ENCODE measurements around the gene ARHGEF16.

Gene ARHGEF16

GRCh38 chr1:3436901-3437300, 17.6 kb upstream of the ARHGEF16 start:
- Histone ChIP-seq H3K79me2 (ENCODE audit: insufficient read depth, low read depth) (no peaks in the 10 kb centered on the region), H2AFZ (ENCODE audit: low read depth) (no peak overlapping the region), H3K9ac (no peak overlapping the region), H3K4me3 (IDR thresholded peaks at IDR 0.05; ENCODE audit: insufficient read depth, low read depth, low read length) (no peak overlapping the region), H3K27ac (no peak overlapping the region), H3K36me3 (ENCODE audit: insufficient read depth) (no peaks in the 10 kb centered on the region), H4K20me1 (ENCODE audit: insufficient read depth) (no peaks in the 10 kb centered on the region), H3K27me3 (ENCODE audit: insufficient read depth, low read depth) (peaks cover 90% of the 10 kb centered on the region), H3K4me2 (no peak overlapping the region), H3K4me1 (ENCODE audit: low read depth, poor library complexity, severe bottlenecking) (no peaks in the 10 kb centered on the region)
- no peak for TF ChIP-seq CTCF (conservative IDR thresholded peaks at IDR 0.05; ENCODE audit: low read depth, low read length)

GRCh38 chr1:3438661-3439180, 15.7 kb upstream of the ARHGEF16 start:
- H3K4me2 ChIP-seq, result no peak overlapping the region
- TF ChIP-seq CTCF (conservative IDR thresholded peaks at IDR 0.05; ENCODE audit: low read depth, low read length), result no peak
- H3K9ac ChIP-seq, result no peak overlapping the region

GRCh38 chr1:3439346-3440299, 14.8 kb upstream of the ARHGEF16 start:
- Histone ChIP-seq H3K27ac (no peak overlapping the region), H4K20me1 (ENCODE audit: insufficient read depth) (no peaks in the 10 kb centered on the region), H3K36me3 (ENCODE audit: insufficient read depth) (no peaks in the 10 kb centered on the region), H3K4me1 (ENCODE audit: low read depth, poor library complexity, severe bottlenecking) (no peaks in the 10 kb centered on the region), H3K4me2 (no peak overlapping the region), H3K9ac (no peak overlapping the region), H3K79me2 (ENCODE audit: insufficient read depth, low read depth) (no peaks in the 10 kb centered on the region), H3K27me3 (ENCODE audit: insufficient read depth, low read depth) (peaks cover 91% of the 10 kb centered on the region), H2AFZ (ENCODE audit: low read depth) (no peak overlapping the region), H3K4me3 (IDR thresholded peaks at IDR 0.05; ENCODE audit: insufficient read depth, low read depth, low read length) (no peak overlapping the region)
- no peak for TF ChIP-seq CTCF (conservative IDR thresholded peaks at IDR 0.05; ENCODE audit: low read depth, low read length)

More at GRCh38 chr1:3438661-3439180, 15.7 kb upstream of the ARHGEF16 start:
- H4K20me1 ChIP-seq (ENCODE audit: insufficient read depth), result no peaks in the 10 kb centered on the region
- no peak overlapping the region for H3K27ac ChIP-seq
- H3K79me2 ChIP-seq (ENCODE audit: insufficient read depth, low read depth), result no peaks in the 10 kb centered on the region
- H3K36me3 ChIP-seq (ENCODE audit: insufficient read depth), result no peaks in the 10 kb centered on the region
- H3K4me1 ChIP-seq (ENCODE audit: low read depth, poor library complexity, severe bottlenecking), result no peaks in the 10 kb centered on the region
- peaks cover 91% of the 10 kb centered on the region for H3K27me3 ChIP-seq (ENCODE audit: insufficient read depth, low read depth)
- H3K4me3 ChIP-seq (IDR thresholded peaks at IDR 0.05; ENCODE audit: insufficient read depth, low read depth, low read length), result no peak overlapping the region
- H2AFZ ChIP-seq (ENCODE audit: low read depth), result no peak overlapping the region

GRCh38 chr1:3440300-3440681, 14.2 kb upstream of the ARHGEF16 start:
- Histone ChIP-seq H3K36me3 (ENCODE audit: insufficient read depth) (no peaks in the 10 kb centered on the region), H3K27me3 (ENCODE audit: insufficient read depth, low read depth) (peaks cover 91% of the 10 kb centered on the region)

More at GRCh38 chr1:3440300-3440681, 14.2 kb upstream of the ARHGEF16 start:
- no peak overlapping the region for H3K9ac ChIP-seq
- H3K4me3 ChIP-seq (IDR thresholded peaks at IDR 0.05; ENCODE audit: insufficient read depth, low read depth, low read length), result no peak overlapping the region
- H4K20me1 ChIP-seq (ENCODE audit: insufficient read depth), result no peaks in the 10 kb centered on the region
- no peaks in the 10 kb centered on the region for H3K79me2 ChIP-seq (ENCODE audit: insufficient read depth, low read depth)
- no peak for TF ChIP-seq CTCF (conservative IDR thresholded peaks at IDR 0.05; ENCODE audit: low read depth, low read length)
- no peak overlapping the region for H2AFZ ChIP-seq (ENCODE audit: low read depth)
- H3K4me2 ChIP-seq, result no peak overlapping the region
- no peak overlapping the region for H3K27ac ChIP-seq
- H3K4me1 ChIP-seq (ENCODE audit: low read depth, poor library complexity, severe bottlenecking), result no peaks in the 10 kb centered on the region
